HFF-Myc (cell line): ENCODE measurements around the gene NRIP2.

ENCODE experiments used
- DNase-seq: peaks from one replicate; pipeline ENCODE4 v3.0.0-alpha.2; 2011; ENCODE audit warnings: low read depth; ENCODE audit errors: extremely low read depth
- H3K4me3 ChIP-seq: replicated peaks from 2 replicates; pipeline ENCODE4 v1.5.1; 2011; ENCODE audit warnings: low read depth, mild to moderate bottlenecking, control low read depth, low read length
- TF ChIP-seq, protein P1 (sequence below): IDR thresholded peaks from 2 replicates; pipeline ENCODE4 v1.5.1; 2012; ENCODE audit warnings: mild to moderate bottlenecking, low read depth, low read length, control low read depth; ENCODE audit errors: missing control alignments

NRIP2 gene

DNA sequence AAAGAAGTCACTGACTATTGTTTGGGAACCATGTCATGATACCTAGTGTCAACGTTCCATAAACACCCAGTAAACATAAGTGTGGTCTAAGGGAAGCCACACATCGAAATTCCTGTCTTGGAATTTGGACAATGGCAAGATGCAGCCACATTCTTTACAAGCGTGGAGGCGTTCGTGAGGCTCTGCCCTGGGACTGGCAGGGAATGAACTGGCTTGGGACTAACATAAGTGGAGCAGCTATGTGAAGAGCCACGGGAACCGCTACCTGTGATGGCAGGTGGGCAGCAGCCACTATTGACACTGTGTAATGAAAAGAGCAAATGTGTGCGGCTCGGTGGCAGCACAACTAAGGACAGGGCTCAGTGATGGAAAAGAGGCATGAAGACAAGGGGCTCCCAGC, 10.0 kb upstream of the NRIP2 start:
- no peak for DNase-seq
- TF ChIP-seq, protein P1, sequence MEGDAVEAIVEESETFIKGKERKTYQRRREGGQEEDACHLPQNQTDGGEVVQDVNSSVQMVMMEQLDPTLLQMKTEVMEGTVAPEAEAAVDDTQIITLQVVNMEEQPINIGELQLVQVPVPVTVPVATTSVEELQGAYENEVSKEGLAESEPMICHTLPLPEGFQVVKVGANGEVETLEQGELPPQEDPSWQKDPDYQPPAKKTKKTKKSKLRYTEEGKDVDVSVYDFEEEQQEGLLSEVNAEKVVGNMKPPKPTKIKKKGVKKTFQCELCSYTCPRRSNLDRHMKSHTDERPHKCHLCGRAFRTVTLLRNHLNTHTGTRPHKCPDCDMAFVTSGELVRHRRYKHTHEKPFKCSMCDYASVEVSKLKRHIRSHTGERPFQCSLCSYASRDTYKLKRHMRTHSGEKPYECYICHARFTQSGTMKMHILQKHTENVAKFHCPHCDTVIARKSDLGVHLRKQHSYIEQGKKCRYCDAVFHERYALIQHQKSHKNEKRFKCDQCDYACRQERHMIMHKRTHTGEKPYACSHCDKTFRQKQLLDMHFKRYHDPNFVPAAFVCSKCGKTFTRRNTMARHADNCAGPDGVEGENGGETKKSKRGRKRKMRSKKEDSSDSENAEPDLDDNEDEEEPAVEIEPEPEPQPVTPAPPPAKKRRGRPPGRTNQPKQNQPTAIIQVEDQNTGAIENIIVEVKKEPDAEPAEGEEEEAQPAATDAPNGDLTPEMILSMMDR: no peak
- no peak overlapping the region for H3K4me3 ChIP-seq

DNA sequence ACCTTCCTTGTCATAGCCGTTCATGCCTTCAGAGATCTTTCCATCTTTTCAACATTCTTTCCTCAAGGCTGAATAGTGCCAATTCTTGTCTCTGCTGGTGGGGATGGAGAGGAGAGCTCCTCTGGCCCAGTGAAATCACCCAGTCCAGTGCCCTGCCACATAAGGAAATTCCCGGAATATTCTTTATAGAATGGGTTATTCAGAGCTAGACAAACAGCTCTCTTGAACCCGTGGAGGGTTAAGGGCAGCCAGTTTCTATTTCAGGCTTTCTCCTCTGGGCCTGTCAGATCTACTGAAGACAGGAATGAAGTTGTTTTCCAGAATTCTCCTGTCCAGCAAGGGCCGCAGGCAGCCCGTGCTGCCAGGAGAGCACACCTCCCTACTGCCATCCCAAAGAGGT, 8.1 kb upstream of the NRIP2 start:
- H3K4me3 ChIP-seq: no peak overlapping the region
- DNase-seq: no peak
- TF ChIP-seq, protein P1: no peak

DNA sequence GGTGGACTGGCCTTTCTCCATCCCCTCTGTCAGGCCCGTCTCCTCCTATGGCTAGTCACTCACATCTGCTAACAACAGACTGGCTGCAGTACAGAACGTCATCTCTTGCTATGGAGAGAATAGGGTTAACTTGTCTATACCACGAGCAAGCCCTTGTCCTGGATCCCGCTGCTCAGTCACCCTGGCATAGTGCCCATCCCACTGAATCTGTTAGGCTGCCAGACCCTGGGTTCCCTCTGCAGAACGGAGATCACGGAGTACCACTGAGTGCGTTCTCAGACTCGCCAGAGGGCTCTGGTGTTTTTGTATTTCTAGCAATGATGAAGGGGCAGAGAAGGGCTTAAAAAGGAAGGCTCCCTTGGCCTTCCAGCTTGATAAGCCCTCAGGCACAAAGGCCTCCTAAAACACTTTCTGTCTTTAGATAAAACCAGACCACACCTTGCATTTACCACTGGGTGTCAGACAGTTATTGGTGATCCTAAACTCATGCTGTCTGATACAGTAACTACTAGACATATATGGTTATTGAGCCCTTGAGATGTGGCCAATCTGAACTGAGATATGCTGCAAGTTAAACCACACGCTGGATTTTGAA, 6.3 kb upstream of the NRIP2 start:
- no peak for DNase-seq
- TF ChIP-seq, protein P1: no peak
- H3K4me3 ChIP-seq: no peak overlapping the region

DNA sequence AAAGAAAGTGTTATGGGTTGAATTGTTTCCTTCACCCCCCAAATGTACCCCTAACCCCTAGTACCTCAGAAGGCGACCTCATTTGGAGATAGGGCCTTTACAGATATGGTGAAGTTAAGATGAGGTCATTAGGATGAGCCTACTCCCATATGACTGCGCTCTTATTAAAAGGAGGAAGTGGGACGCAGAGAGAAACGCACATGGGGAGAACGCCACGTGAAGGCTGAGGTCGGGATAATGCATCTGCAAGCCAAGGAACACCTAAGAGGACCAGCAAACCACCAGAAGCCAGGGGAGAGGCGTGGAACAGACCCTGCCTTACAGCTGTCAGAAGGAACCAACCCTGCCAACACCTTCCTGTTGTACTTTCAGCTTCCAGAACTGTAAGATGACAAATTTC, 1.7 kb upstream of the NRIP2 start:
- DNase-seq: no peak
- TF ChIP-seq, protein P1: no peak
- no peak overlapping the region for H3K4me3 ChIP-seq

DNA sequence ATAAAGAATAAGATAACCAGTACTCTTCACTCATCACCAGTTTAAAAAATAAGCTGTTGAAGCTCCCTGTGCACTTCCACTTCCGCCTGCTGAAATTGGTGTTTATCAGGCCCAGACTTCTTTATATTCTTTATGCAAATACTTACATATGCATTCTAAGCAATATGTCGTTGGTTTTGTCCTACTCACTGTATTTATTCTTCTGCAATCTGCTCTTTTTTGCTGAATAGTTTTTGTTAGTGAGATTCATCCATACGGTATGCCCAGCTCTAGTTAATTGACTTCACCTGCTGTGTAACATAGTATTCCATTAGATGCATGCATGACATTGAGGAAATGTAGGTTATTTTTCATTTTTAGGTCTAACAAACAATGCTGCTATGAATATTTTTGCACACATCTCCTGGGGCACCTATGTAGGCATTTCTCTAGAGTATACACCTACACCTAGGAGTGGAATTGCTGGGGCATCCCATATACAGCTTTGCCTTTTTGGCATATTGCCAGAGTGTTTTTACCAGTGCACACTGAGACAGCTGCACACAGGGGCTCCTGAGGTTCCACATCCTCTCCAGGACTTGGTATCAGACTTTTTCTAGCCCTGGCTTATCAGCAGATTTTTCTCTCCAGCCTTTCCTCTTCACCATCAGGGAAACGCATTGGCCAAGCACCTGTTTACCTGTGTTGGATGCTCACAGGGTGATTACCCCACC, 1.0 kb upstream of the NRIP2 start:
- DNase-seq: no peak
- no peak overlapping the region for H3K4me3 ChIP-seq
- TF ChIP-seq, protein P1: no peak

DNA sequence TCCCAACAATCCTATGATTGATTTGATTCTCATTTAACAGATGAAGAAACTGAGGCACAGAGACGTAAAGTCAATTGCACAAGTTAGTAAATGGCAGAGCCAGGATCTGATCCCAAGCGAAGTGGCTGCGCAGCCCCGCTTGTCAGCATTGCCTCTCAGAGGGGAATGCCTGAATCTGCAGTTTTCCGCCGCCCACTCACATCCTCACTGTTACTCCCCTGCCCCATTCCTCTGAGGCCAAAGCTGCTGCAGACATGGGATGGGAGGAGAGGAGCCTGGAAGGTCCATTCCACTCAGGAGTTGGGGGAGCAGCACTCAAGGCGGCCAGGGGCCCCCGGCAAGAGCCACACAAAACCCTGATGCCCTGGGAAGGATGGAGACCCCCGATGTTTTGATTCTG, 1.0 kb downstream of the NRIP2 start:
- DNase-seq: no peak
- no peak overlapping the region for H3K4me3 ChIP-seq
- TF ChIP-seq, protein P1: no peak
